GM10847 (cell line): ENCODE results near the gene GPATCH2L.

ENCODE experiments used
- POLR2A ChIP-seq: IDR thresholded peaks from 2 replicates; pipeline ENCODE4 v1.6.1; 2011; ENCODE audit not compliant: insufficient read length; ENCODE audit errors: extremely low read depth

GPATCH2L gene

GRCh38 chr14:76257111-76257803 lies 105.5 kb downstream of the GPATCH2L start:
- TF ChIP-seq POLR2A, result no peak

- TF ChIP-seq POLR2A, result no peak
These were observed 106.2 kb downstream of the GPATCH2L start for GRCh38 chr14:76257842-76258397.

GRCh38 chr14:76259029-76259735 lies 107.5 kb downstream of the GPATCH2L start:
- TF ChIP-seq POLR2A, result no peak

- TF ChIP-seq POLR2A, result no peak
These were observed 109.0 kb downstream of the GPATCH2L start for GRCh38 chr14:76260749-76261148.

GRCh38 chr14:76261371-76261811 lies 109.7 kb downstream of the GPATCH2L start:
- no peak for TF ChIP-seq POLR2A

- TF ChIP-seq POLR2A, result no peak
These were observed 110.9 kb downstream of the GPATCH2L start for GRCh38 chr14:76262641-76263040.
